A673 (cell line): ENCODE data around the gene BID. TPM values are rescaled to one million over a fixed set of nuclear protein-coding genes. Genes with fewer than 3 reads are reported as not detected.

Source experiments
- BruUV-seq: library from RNA; stranded (reverse); fragments of 400-500 nt; replicated peaks from 2 replicates; lab custom pipeline; 2021; lab: Mats Ljungman, UMichigan
- CTCF ChIA-PET: fragments of 300-600 bp; sonication (Branson Sonifier 250); formaldehyde crosslinking; loops from one replicate; lab custom pipeline; 2022; ENCODE audit warnings: antibody characterized with exemption; lab: Charles Lee
- POLR2A ChIA-PET: fragments of 300-600 bp; sonication (Branson Sonifier 250); formaldehyde crosslinking; loops from one replicate; lab custom pipeline; 2022; ENCODE audit warnings: antibody characterized with exemption; ENCODE audit not compliant: low non-redundant PET; lab: Charles Lee
- DNase-seq: peaks from one replicate; pipeline ENCODE4 v3.0.0-alpha.2; 2015; ENCODE audit warnings: low spot score
- H3K27ac ChIP-seq: fragments of 200-600 bp; sonication (generic); 2 replicates; pipeline ENCODE4 v1.5.1; 2016; ENCODE audit warnings: mixed run types, low read depth, mild to moderate bottlenecking, mixed read lengths, antibody characterized with exemption, low read length; ENCODE audit not compliant: poor library complexity, severe bottlenecking
- H3K27me3 ChIP-seq: fragments of 200-600 bp; sonication (generic); replicated peaks from 2 replicates; pipeline ENCODE4 v1.6.1; 2017; ENCODE audit warnings: mixed run types, low read depth, mild to moderate bottlenecking, mixed read lengths, antibody characterized with exemption, low read length; ENCODE audit not compliant: insufficient read depth, poor library complexity
- H3K36me3 ChIP-seq: fragments of 200-600 bp; sonication (generic); 2 replicates; pipeline ENCODE4 v1.6.1; 2016; ENCODE audit warnings: mixed run types, mild to moderate bottlenecking, mixed read lengths, antibody characterized with exemption, low read length; ENCODE audit not compliant: insufficient read depth, poor library complexity, severe bottlenecking
- H3K4me1 ChIP-seq: fragments of 200-600 bp; sonication (generic); 2 replicates; pipeline ENCODE4 v1.6.1; 2017; ENCODE audit warnings: mixed run types, mild to moderate bottlenecking, mixed read lengths, antibody characterized with exemption, low read length; ENCODE audit not compliant: insufficient read depth, poor library complexity, severe bottlenecking
- H3K4me3 ChIP-seq: fragments of 200-600 bp; sonication (generic); 2 replicates; pipeline ENCODE4 v1.5.1; 2016; ENCODE audit warnings: low read depth, mixed run types, mild to moderate bottlenecking, mixed read lengths, low read length; ENCODE audit not compliant: poor library complexity, severe bottlenecking
- H3K9me3 ChIP-seq: fragments of 200-600 bp; sonication (generic); 2 replicates; pipeline ENCODE4 v1.6.1; 2016; ENCODE audit warnings: mixed run types, low read depth, mild to moderate bottlenecking, mixed read lengths, antibody characterized with exemption, low read length; ENCODE audit not compliant: poor library complexity, severe bottlenecking
- EZH2 ChIP-seq: fragments of 200-600 bp; sonication (generic); IDR thresholded peaks from 2 replicates; pipeline ENCODE4 v1.6.1; 2017; ENCODE audit warnings: borderline replicate concordance, low read depth, mild to moderate bottlenecking, mixed read lengths, antibody characterized with exemption, low read length; ENCODE audit not compliant: poor library complexity, severe bottlenecking
- intact Hi-C: fragments of 100-400 bp; cut with micrococcal nuclease; formaldehyde crosslinking; loops from one replicate; pipeline ENCODE4 v1.10.0; 2022; ENCODE audit not compliant: unreplicated experiment
- total RNA-seq: library from RNA; stranded (reverse); gene quantifications from 2 replicates; pipeline ENCODE4 v1.2.3, GENCODE V29; 2021
- TF ChIP-seq, protein P1 (sequence below): fragments of 300-800, 200-600 bp; sonication (generic); conservative IDR thresholded peaks from 2 replicates; pipeline ENCODE4 v1.5.1; 2017; ENCODE audit warnings: low read depth, mild to moderate bottlenecking, antibody characterized with exemption, low read length, moderate library complexity, mixed read lengths

The BID gene
- total RNA-seq, 1 experiment from 2014 or later: 74.6 TPM

DNA sequence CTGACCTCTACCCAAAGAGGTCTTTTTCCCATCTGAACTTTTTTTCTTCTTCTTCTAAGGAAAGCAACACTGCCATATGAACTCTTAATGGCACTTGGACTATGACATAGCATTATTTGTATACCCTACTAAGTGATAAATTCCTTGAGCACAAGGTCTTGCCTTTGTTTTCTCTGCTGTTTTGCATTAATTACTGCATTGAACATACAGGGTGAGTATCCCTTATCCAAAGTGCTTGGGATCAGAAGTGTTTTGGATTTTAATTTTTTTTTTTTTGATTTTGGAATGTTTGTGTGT, 48.8 kb downstream of the BID start:
- H3K27ac ChIP-seq: no peak overlapping the region
- TF ChIP-seq, protein P1, sequence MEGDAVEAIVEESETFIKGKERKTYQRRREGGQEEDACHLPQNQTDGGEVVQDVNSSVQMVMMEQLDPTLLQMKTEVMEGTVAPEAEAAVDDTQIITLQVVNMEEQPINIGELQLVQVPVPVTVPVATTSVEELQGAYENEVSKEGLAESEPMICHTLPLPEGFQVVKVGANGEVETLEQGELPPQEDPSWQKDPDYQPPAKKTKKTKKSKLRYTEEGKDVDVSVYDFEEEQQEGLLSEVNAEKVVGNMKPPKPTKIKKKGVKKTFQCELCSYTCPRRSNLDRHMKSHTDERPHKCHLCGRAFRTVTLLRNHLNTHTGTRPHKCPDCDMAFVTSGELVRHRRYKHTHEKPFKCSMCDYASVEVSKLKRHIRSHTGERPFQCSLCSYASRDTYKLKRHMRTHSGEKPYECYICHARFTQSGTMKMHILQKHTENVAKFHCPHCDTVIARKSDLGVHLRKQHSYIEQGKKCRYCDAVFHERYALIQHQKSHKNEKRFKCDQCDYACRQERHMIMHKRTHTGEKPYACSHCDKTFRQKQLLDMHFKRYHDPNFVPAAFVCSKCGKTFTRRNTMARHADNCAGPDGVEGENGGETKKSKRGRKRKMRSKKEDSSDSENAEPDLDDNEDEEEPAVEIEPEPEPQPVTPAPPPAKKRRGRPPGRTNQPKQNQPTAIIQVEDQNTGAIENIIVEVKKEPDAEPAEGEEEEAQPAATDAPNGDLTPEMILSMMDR: no peak
- TF ChIP-seq EZH2: no peak
- H3K27me3 ChIP-seq: no peaks in the 10 kb centered on the region
- ChIA-PET POLR2A (interaction anchor here (0.7 kb wide), 1 partner anchor 162 kb away, joined by 27 read pairs; the partner anchor contains the start of gene SLC25A18), CTCF (no interaction called here)
- DNase-seq: no peak
- no TSS peak for BruUV-seq
- no peak overlapping the region for H3K4me3 ChIP-seq
- peaks cover 21% of the 10 kb centered on the region for H3K36me3 ChIP-seq
- intact Hi-C loops: no loop called here
- peaks cover 4% of the 10 kb centered on the region for H3K4me1 ChIP-seq
- no peaks in the 10 kb centered on the region for H3K9me3 ChIP-seq

DNA sequence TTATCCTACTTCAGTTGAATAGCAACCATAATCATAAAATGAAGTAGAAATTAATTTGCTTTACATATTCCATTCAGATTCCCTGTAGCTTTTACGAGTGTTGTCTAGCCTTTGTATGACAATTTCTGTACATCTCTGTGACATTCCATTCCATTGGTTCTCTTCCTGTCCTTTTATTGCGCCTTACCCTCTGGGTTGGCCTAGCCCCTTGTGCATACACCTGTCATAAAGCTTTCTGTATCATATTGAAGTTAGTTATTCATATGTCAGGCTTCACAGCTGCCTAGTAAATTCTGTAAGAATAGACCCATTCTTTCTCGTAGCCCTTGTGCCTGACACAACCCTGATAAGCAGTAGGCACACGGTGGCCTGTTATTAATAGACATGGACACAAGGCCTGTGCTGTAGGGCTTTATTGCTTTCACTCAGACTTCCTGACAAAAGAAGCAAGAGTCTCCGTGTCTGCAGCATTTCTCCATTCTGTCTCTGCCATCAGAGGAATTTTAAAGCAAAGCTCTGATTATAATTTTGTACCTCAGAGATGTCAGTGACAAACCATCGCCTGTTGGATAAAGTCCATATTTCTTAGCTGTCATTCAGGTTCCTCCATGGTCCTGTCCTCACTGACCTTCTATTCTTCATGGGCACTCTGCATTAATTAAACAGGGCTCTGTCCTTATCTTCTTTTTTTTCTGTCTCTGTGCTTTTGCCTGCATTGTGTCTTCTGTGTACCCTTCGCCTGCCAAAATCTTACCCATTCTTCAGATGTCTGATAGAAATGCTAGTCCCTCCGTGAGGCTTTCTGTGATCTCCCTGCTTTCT, 49.4 kb downstream of the BID start:
- Histone ChIP-seq H3K4me1 (peaks cover 4% of the 10 kb centered on the region), H3K9me3 (no peaks in the 10 kb centered on the region), H3K27ac (no peak overlapping the region), H3K36me3 (peaks cover 16% of the 10 kb centered on the region), H3K27me3 (no peaks in the 10 kb centered on the region), H3K4me3 (no peak overlapping the region)
- TF ChIP-seq, protein P1: no peak
- TF ChIP-seq EZH2: no peak
- intact Hi-C loops: no loop called here
- BruUV-seq: no TSS peak
- ChIA-PET POLR2A (no interaction called here), CTCF (no interaction called here)
- no peak for DNase-seq

DNA sequence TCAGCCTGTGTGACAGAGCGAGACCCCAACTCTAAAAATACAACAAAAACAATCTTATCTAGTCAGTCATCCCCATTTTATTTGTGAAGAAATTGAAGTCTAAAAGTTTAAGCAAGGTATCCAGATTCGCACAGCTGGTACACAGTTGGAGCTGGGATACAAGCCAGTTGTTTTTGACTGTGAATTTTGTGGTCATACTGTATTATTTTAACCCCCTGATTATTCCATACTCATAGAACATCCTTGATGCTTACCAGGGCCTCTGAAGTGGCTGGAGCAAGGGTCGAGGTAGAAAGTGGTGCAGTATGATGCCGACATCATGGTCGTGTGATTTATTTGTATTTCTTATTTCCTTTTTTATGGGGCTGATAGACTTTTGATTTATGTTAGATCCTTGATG, 50.0 kb downstream of the BID start:
- no TSS peak for BruUV-seq
- no peak for TF ChIP-seq EZH2
- TF ChIP-seq, protein P1: no peak
- Histone ChIP-seq H3K9me3 (no peaks in the 10 kb centered on the region), H3K36me3 (peaks cover 13% of the 10 kb centered on the region), H3K27me3 (no peaks in the 10 kb centered on the region), H3K27ac (no peak overlapping the region), H3K4me1 (peaks cover 4% of the 10 kb centered on the region), H3K4me3 (no peak overlapping the region)
- intact Hi-C loops: no loop called here
- ChIA-PET CTCF (no interaction called here), POLR2A (interaction anchor here (0.7 kb wide), 1 partner anchor 52 kb away, joined by 3 read pairs; no protein-coding TSS in a partner anchor)
- DNase-seq: no peak
